ENCODE results near the gene HIBCH. TPM values are rescaled to one million over a fixed set of nuclear protein-coding genes. Genes with fewer than 3 reads are reported as not detected.

The HIBCH gene
- total RNA-seq, 3 donors from 2014 or later: 17.6 to 28.2 (median 23.1) TPM

DNA sequence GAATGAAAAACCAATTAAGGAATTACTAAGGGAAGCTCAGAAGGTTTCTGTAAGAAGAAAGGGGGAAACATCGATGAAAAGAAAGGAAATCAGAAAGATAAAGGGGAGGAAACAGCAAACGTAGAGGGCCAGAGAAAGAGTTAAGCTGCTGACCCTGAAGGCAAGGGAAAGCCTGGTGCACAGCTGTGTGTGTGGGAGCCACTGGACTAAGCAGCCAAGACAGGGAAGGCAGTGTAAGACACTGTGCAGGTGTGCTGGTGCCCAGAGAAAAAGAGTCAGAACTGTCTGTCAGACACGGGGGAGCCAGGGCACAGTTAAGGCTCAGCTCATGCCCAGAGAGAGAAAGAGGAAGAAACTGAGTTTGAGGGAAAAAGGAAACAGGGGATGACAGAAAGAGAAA lies 104.0 kb downstream of the HIBCH start:
- ATAC-seq (no peak), DNase-seq (no peak)
- Mint-ChIP-seq H3K36me3 (ENCODE audit: insufficient read depth) (peaks cover 45% of the 10 kb centered on the region), H3K4me3 (no peak overlapping the region), H3K27me3 (ENCODE audit: low read depth) (no peaks in the 10 kb centered on the region), H3K9me3 (no peaks in the 10 kb centered on the region), H3K4me1 (ENCODE audit: low read depth) (peaks cover 18% of the 10 kb centered on the region)

DNA sequence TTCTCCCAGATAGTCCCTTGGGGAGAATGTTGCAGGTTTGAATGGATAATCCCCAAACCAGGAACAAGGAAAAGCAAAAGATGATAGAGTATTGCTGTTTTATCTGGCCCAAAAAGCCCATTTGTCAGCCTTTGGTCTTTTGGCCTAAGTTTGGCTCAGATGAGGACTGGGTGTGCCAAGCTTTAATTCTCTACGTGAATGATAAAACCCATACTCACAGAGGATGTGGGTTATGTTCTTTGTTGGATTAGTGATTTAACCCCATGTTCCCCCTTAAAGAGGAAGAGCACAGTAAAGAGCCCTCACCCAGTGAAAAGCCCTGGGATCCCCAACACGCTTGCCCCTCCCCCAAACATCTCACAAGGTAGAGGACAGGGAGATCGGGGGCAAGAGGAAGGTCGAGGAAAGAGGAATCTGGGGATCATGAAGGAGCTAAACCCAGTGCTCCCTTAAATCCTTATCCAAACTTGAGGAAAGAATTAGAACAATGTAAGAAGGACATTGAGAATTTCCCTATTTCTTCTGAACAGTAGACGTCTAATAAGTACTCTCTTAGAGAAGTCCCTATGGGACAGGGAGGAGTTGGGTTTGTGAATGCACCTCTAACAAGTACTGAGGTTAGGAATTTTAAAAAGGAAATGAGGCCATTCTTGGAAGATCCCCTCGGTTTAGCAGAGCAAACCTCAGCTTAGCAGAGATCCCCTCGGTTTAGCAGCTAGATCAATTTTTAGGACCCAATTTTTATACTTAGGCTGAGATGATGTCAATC lies 105.0 kb downstream of the HIBCH start:
- no peaks in the 10 kb centered on the region for H3K9me3 Mint-ChIP-seq

GRCh38 chr2:190213441-190214335 lies 105.9 kb downstream of the HIBCH start:
- ATAC-seq (no peak), DNase-seq (no peak)
- H3K27me3 Mint-ChIP-seq (ENCODE audit: low read depth): no peaks in the 10 kb centered on the region
- H3K4me1 Mint-ChIP-seq (ENCODE audit: low read depth): peaks cover 18% of the 10 kb centered on the region
- peaks cover 28% of the 10 kb centered on the region for H3K36me3 Mint-ChIP-seq (ENCODE audit: insufficient read depth)
- no peaks in the 10 kb centered on the region for H3K9me3 Mint-ChIP-seq
- H3K4me3 Mint-ChIP-seq: no peak overlapping the region

More for the DNA sequence above, 105.0 kb downstream of the HIBCH start:
- H3K27me3 Mint-ChIP-seq (ENCODE audit: low read depth): no peaks in the 10 kb centered on the region
- H3K4me3 Mint-ChIP-seq: no peak overlapping the region
- H3K4me1 Mint-ChIP-seq (ENCODE audit: low read depth): peaks cover 18% of the 10 kb centered on the region
- peaks cover 36% of the 10 kb centered on the region for H3K36me3 Mint-ChIP-seq (ENCODE audit: insufficient read depth)
- DNase-seq (no peak), ATAC-seq (no peak)

- Mint-ChIP-seq H3K4me1 (ENCODE audit: low read depth) (peaks cover 4% of the 10 kb centered on the region), H3K9me3 (no peaks in the 10 kb centered on the region), H3K36me3 (ENCODE audit: insufficient read depth) (peaks cover 17% of the 10 kb centered on the region)
These were observed 109.2 kb downstream of the HIBCH start for GRCh38 chr2:190210471-190210870.

GRCh38 chr2:190209559-190209958 lies 110.1 kb downstream of the HIBCH start:
- H3K9me3 Mint-ChIP-seq: no peaks in the 10 kb centered on the region
- ATAC-seq (no peak), DNase-seq (no peak)
- no peaks in the 10 kb centered on the region for H3K4me1 Mint-ChIP-seq (ENCODE audit: low read depth)
- no peaks in the 10 kb centered on the region for H3K27me3 Mint-ChIP-seq (ENCODE audit: low read depth)
- H3K4me3 Mint-ChIP-seq: no peak overlapping the region
- H3K36me3 Mint-ChIP-seq (ENCODE audit: insufficient read depth): peaks cover 16% of the 10 kb centered on the region

More at GRCh38 chr2:190210471-190210870, 109.2 kb downstream of the HIBCH start:
- ATAC-seq (no peak), DNase-seq (no peak)
- Mint-ChIP-seq H3K4me3 (no peak overlapping the region), H3K27me3 (ENCODE audit: low read depth) (no peaks in the 10 kb centered on the region)

GRCh38 chr2:190207930-190208329 lies 111.7 kb downstream of the HIBCH start:
- no peak for DNase-seq
- Mint-ChIP-seq H3K36me3 (ENCODE audit: insufficient read depth) (peaks cover 16% of the 10 kb centered on the region), H3K4me3 (no peak overlapping the region), H3K4me1 (ENCODE audit: low read depth) (no peaks in the 10 kb centered on the region), H3K9me3 (no peaks in the 10 kb centered on the region), H3K27me3 (ENCODE audit: low read depth) (no peaks in the 10 kb centered on the region)
- no peak for ATAC-seq

DNA sequence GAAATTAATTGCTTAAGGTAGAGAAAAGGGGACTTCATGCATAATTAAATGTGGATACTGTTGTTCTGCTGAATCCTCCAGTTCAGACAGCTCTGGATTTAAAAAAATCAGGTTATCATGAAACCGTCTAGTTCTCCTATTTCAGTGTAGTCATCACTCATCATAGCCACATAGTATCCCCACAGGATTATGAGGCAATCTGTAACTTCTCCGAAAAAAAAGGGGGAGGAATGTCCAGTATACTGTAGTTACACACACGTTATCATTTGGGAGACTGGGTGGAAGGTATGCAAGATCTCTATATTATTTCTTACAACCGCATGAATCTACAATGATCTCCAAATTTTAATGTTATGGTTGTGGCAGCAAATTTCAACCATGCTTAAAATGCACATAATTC lies 114.0 kb downstream of the HIBCH start:
- peaks cover 23% of the 10 kb centered on the region for H3K36me3 Mint-ChIP-seq (ENCODE audit: insufficient read depth)
- H3K27me3 Mint-ChIP-seq (ENCODE audit: low read depth): no peaks in the 10 kb centered on the region
- H3K4me1 Mint-ChIP-seq (ENCODE audit: low read depth): no peaks in the 10 kb centered on the region
- H3K9me3 Mint-ChIP-seq: no peaks in the 10 kb centered on the region
- DNase-seq: no peak
- H3K4me3 Mint-ChIP-seq: no peak overlapping the region
- no peak for ATAC-seq

DNA sequence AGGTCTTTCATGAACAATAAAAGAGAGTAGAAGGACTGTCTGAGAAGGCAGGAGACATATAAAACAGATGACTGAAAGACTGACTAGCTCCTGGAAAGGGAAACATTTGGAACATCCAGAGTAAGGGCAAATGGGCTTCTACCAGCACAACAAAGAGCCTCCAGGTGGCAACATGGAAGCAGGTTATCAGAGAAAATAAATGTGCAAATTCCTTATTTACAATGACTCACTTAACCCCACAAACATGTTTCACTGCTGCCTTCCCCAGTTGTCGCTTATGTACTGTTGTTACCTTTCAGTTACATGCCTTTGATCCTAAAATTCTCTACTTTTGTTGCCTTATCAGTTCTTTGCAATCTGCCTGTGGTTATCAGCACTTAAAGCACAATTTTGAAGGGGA lies 117.0 kb downstream of the HIBCH start:
- no peak overlapping the region for H3K4me3 Mint-ChIP-seq
- H3K36me3 Mint-ChIP-seq (ENCODE audit: insufficient read depth): peaks cover 38% of the 10 kb centered on the region
- no peaks in the 10 kb centered on the region for H3K4me1 Mint-ChIP-seq (ENCODE audit: low read depth)
- H3K9me3 Mint-ChIP-seq: no peaks in the 10 kb centered on the region
- ATAC-seq: no peak
- no peak for DNase-seq
- no peaks in the 10 kb centered on the region for H3K27me3 Mint-ChIP-seq (ENCODE audit: low read depth)

DNA sequence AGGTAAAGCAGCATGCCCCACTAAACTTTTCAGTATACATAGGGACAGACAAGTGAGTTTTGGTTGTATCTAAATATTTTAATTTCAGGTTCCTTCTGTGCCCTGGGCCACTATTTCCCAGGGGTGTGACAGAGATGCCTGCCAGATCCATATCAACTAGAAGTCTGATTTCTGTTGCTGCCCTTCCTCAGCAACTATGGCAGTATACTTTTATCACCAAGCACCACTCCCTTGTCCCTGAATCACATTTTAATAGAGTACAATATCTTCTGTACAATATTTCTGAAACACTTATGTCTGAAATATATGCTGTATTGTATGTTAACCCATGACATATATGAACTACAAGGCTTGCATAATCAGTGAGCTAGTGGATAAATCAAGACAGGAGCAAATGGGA lies 117.6 kb downstream of the HIBCH start:
- ATAC-seq (no peak), DNase-seq (no peak)
- Mint-ChIP-seq H3K4me3 (no peak overlapping the region), H3K27me3 (ENCODE audit: low read depth) (no peaks in the 10 kb centered on the region), H3K4me1 (ENCODE audit: low read depth) (no peaks in the 10 kb centered on the region), H3K9me3 (no peaks in the 10 kb centered on the region), H3K36me3 (ENCODE audit: insufficient read depth) (peaks cover 35% of the 10 kb centered on the region)

DNA sequence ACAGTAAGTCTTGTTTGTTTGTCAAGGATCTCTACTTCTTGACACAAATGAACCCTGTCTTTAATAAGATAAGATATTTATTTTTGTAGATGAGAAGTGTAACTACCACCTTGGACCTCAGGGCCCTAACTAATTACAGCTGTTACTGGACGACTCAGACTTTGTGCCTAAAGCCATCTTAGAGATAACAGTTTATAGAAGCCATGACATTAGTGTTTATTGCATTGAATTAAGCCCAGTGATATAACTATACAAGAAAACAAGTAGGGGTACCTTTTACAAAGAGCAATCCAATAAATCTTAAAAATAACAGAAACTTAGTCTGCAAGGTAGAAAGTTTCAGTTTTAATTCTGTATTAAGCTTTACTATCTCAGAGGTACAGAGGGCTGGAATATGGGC lies 119.0 kb downstream of the HIBCH start:
- Mint-ChIP-seq H3K4me3 (no peak overlapping the region), H3K27me3 (ENCODE audit: low read depth) (no peaks in the 10 kb centered on the region), H3K9me3 (no peaks in the 10 kb centered on the region), H3K36me3 (ENCODE audit: insufficient read depth) (peaks cover 38% of the 10 kb centered on the region), H3K4me1 (ENCODE audit: low read depth) (no peaks in the 10 kb centered on the region)
- no peak for DNase-seq
- no peak for ATAC-seq

GRCh38 chr2:190199530-190199929 lies 120.1 kb downstream of the HIBCH start:
- peaks cover 38% of the 10 kb centered on the region for H3K36me3 Mint-ChIP-seq (ENCODE audit: insufficient read depth)
- H3K4me1 Mint-ChIP-seq (ENCODE audit: low read depth): no peaks in the 10 kb centered on the region
- no peaks in the 10 kb centered on the region for H3K9me3 Mint-ChIP-seq
- H3K4me3 Mint-ChIP-seq: no peak overlapping the region
- ATAC-seq: no peak
- no peak for DNase-seq
- H3K27me3 Mint-ChIP-seq (ENCODE audit: low read depth): no peaks in the 10 kb centered on the region

DNA sequence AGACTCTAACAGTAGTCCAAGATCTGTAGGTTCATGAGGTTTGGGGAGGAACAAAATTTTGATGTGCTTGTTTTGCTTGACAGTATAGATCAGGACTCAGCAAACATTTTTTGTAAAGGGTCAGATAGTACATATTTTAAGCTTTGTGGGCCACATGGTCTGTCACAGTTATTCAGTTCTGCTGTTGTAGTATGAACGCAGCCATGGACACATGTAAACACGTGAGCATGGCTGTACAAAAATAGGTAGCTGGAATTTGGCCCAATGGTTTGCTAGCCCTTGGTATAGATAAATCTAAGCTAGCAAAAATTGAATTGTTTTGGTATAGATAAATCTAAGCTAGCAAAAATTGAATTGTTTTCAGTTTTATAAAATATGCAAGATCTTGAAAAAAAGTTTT lies 120.5 kb downstream of the HIBCH start:
- DNase-seq: no peak
- no peak overlapping the region for H3K4me3 Mint-ChIP-seq
- no peaks in the 10 kb centered on the region for H3K9me3 Mint-ChIP-seq
- no peak for ATAC-seq
- no peaks in the 10 kb centered on the region for H3K4me1 Mint-ChIP-seq (ENCODE audit: low read depth)
- H3K27me3 Mint-ChIP-seq (ENCODE audit: low read depth): no peaks in the 10 kb centered on the region
- peaks cover 35% of the 10 kb centered on the region for H3K36me3 Mint-ChIP-seq (ENCODE audit: insufficient read depth)

DNA sequence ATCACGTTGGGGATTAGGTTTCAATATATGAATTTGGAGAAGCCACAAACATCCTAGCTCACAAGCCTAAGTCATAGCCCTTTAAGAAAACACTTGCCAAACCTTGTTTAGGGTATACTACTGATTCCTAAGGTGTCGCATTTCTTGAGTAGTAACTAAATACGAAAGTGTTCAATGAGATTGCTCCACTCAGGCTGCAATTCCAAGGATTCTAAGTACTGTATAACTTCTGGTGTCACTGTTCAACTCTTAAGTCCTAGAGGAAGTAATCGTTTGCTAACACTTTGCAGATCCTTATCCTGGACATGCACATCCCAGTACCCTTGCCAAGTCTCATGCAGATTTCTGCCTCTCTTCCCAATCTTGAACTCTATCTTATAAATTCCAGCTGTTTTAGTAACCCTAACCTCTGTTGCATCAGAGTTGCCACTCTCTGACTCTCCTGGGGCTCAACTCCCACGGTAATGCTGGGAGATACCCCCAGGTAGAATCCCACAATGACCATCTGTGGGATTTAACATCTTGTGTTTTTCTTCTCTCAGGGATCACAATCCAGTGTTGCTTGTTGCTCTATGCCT lies 122.4 kb downstream of the HIBCH start:
- Mint-ChIP-seq H3K4me3 (no peak overlapping the region), H3K27me3 (ENCODE audit: low read depth) (no peaks in the 10 kb centered on the region), H3K36me3 (ENCODE audit: insufficient read depth) (peaks cover 25% of the 10 kb centered on the region), H3K4me1 (ENCODE audit: low read depth) (no peaks in the 10 kb centered on the region), H3K9me3 (no peaks in the 10 kb centered on the region)
- ATAC-seq (no peak), DNase-seq (no peak)

DNA sequence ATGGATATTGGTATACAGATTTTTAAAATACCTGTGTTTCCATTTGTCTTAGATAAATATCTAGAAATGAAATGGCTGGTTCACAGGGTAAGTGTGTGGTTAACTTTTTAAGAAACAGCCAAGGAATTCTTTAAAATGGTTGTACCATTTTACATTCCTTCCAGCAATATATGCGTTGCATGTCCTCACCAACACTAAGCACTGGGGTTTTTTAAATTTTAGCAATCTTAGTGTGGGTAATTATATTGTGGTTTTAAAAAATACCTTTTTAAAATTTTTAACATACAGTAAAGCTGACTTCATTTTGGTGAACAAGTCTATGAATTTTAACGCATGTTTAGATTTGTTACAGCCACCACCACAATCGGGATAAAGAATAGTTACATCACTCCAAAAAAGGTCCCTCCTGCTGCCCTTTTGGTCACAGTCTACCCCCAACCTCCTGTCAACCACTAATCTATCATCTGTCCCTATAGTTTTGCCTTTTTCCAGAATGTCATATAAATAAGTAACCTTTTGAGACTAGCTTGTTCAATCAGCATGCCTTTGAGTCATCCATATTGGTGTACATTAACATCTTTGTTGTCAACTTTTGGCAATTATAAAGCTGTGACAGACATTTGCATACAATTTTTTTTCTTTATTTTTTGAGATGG lies 129.0 kb downstream of the HIBCH start:
- no peak for DNase-seq
- ATAC-seq: no peak
- Mint-ChIP-seq H3K4me1 (ENCODE audit: low read depth) (no peaks in the 10 kb centered on the region), H3K9me3 (no peaks in the 10 kb centered on the region), H3K27me3 (ENCODE audit: low read depth) (no peaks in the 10 kb centered on the region), H3K36me3 (ENCODE audit: insufficient read depth) (peaks cover 5% of the 10 kb centered on the region), H3K4me3 (no peak overlapping the region)

Data from activated T-cell treated with anti-CD3 and anti-CD28 coated beads, Interleukin-2, amount 50 U/mL, for 4 hours (primary cell).